Effector CD8-positive, alpha-beta T cell (primary cell): ENCODE results near the gene DNAH17.

Experiments used
- DNase-seq: peaks from one replicate; lab custom pipeline; 2025; lab: John Stamatoyannopoulos, UW

Gene DNAH17

DNA sequence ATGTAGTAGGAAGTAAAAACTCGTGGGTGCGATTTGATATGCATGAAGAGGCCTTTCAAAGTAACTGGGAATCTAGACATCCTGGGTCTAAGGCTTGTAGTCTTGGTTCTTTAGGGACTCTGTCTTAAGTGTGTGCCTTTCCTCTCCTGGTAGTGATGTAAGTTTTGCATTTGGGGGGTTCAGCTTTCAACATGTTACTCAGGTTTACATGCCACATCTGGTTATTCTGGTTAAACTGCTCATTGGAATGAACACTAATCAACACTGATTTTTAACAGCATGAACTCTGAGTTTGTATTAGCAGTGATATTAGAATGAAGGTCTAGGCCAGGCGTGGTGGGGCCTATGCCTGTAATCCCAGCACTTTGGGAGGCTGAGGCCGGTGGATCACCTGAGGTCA, 183.6 kb downstream of the DNAH17 start:
- no peak for DNase-seq

DNA sequence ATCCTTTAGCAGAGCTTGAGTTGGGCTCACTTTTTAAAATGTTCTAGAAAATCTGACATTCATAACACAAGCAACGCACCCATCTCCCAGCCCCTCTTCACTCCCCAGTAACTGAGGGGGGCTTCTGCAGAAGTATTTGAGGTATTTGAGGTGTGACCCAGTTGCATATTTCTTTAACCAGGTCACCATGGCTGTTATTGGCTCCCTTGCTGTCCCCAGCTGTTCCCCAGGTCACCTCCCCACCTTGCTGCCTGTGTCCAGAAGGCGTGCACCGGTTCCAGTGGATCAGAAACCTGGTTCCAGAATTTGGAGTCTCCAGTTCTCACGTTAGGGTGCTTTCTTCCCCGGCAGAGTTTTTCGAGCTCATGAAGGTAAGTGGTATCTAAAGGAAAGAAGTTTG, 184.9 kb downstream of the DNAH17 start:
- no peak for DNase-seq

DNA sequence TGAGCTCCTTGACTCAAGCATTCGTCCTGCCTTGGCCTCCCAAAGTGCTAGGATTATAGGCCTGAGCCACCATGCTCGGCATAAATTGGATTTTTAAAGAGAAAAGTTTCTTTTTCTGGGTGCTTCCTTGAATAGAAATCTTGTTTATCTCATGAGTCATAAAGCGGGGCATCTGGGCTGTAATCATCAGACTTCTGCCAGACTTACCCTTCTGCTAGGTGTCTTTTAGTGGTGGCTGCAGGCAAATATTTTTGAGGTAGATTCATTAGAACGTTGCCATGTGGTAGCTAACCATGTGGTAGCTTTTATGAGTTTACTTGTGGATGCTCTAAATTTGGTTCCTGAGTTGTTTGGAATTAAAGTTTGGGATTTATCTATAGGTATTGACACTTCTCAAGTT, 185.4 kb downstream of the DNAH17 start:
- DNase-seq, result no peak

DNA sequence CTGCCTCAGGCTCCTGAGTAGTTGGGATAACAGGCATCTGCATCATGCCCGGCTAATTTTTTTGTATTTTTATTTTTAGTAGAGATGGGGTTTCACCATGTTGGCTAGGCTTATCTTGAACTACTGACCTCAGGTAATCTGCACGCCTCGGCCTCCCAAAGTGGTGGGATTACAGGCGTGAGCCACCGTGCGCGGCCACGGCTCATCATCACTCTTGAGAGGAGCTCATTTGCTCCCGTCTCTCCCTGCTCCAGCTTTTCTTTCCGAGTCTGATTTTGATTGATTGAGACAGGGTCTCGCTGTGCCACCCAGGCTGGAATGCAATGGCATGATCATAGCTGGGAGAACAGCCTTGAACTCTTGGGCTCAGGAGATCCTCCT, 186.2 kb downstream of the DNAH17 start:
- DNase-seq, result no peak

DNA sequence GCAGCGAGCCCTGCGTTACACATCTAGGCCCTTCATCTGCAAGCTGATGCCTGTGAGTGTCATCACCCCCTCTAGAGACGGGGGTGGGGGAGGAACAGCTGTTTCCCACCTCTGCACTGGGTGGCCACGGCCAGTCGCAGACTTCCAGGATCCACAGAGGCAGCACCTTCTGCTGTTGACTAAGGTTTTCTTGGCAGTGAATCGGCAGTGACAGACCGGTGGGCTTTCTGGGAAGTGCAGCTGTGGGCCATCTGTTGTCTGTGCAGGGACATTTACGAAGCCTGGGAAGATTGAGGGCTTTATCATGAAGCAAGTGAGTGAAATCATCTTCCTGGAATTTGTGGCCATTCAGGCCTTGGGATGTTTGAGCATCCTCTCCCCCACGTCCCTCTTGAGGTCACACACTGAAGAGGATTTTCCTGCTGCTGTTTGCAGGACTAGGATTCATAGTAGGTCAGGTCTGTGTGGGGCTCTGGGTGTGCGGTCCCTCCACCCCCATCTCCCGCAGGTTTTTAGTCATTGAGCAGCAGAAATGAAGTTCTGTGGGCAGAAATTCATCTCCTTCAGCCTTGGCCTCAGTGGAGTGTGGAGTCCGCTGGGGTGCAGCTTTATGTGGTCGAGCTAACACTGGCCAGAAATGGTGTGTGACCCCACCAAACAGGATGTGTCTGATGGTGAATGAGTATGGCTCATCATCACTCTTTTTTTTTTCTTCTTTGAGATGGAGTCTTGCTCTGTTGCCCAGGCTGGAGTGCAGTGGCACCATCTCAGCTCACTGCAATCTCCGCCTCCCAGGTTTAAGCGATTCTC, 186.8 kb downstream of the DNAH17 start:
- DNase-seq, result no peak

DNA sequence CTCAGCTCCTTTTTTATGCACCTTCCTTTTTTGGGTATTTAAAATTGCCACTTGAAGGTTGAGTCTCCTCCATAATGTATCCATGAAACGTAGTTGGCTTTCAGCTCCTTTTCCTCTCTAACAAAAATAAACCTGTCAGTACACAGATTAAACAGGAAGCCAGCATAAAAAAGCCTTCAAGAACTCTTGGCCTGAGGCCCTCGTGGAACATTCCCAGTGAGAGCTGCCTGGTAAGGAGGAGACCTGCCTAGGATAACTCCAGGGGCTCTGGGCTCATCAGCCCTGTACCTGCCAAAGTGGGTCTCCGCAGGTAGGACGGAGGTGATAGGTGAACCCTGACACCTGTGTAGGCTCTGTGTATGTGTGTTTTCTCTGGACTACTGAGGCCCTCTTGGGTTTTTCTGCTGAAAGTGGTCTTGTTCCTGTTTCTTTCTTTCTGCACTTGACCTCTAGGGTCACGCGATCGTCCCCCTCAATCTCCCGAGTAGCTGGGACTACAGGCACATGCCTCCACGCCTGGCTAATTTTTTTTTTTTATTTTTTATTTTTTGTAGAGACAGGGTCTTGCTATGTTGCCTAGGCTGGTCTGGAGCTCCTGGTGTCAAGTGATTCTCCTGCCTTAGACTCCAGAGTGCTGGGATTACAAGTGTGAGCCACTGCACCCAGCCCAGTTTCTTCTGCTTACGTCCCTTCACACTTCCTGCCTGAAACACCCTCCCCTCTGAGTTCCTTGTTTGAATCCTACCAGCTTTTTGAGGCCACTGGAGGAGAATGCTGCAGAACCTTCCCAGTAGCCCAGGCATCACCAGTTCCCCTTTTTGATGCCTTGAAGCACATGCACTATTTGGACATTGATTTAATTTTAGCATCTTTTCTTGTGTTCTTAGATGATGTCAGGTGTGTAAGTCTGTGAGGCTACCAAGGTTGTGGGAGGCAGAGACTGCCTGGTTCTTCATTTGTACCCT, 188.9 kb downstream of the DNAH17 start:
- DNase-seq, result no peak

DNA sequence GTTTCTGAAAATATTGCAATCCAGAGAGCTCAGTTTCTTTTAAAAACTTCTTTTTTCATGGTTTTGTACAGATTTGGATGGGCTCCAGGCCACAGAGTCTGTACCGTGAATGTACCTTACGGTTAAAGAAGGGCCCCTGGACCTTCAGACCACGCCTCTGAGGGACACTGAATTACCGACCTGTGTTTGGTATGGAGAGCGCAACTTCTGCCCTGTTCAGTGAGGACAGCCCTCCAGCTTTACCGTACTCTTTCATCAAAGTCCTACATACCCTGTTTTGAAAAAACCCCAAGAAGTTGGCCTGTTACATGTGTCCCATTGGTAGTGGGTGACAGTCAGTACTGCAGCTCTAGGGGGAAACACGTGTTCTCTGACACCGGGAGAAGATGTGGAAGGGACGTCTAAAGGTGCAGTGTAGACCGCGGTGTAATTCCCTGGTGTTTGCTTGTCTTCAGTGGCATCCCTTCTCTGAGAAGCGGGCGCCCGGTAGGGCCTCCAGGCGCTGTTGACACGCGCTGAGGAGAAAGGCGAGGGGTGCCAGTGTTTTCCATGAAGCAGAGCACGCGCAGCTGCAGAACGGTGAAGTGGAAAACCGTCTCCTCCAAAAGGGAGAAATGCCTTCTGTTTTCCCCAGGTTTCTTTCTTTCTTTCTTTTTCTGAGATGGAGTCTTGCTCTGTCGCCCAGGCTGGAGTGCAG, 192.6 kb downstream of the DNAH17 start:
- DNase-seq, result no peak

DNA sequence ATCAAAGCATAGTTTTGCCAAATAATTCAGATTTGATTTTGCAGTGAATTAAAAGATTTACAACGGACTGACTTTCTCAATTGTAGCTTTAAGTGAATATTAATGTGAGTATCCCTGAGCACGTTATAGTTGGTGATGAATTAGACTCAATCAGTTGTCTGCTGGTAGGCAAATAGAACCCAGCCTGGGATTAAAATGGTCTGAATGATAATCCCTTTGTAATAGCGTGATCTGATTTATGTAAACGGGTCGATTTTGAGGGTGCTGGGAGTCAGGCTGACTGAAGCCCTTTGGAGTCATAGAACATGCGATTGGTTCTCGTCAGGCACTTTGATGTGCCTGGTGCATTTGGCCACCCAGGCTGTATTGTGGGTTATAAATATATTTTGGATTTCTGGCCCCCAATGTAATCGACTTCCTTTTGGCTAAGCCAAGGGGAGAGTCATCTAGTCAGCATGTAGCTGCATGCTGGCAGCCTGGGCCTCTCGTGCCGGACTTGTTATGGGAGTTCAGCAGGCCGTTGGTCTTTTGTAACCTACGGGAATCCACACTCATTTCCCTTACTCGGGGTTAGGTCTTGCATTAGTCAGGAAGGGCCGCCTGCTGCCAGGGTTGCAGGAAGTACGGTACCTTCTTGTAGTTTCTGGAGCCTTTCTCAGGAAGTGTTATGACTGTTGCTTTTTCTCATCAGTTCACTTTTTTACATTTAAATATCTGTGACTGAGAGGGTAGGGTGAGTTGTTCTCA, 193.3 kb downstream of the DNAH17 start:
- DNase-seq, result no peak

DNA sequence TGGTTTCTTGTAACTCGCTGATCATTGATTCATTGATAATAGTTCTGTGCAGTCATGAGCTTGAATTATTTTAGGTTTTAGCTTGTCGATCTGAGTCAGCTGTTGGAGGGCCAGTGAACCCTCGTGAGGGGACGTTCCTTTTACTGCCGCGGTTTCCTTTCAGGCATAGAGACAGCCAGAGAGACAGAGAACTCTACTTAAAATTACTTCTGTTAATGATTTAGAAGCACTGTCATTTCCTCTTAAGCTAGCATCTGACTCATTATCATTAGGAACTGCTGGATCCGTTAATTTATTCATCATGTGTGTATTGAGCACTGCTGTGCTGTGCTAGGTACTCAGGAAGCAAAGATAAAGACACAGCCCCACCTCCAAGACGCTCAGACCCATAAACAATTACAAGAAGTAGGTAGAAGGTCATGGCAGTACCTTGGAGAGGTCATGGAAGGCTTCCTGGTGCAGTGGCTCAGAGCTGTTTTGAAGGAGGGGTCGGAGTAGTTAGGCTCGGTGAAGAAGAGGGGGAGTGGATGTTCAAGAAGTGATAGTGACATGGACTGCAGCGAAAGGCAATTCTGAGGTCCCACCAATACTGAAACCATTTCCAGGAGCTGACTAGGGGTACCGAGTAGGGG, 195.5 kb downstream of the DNAH17 start:
- no peak for DNase-seq

DNA sequence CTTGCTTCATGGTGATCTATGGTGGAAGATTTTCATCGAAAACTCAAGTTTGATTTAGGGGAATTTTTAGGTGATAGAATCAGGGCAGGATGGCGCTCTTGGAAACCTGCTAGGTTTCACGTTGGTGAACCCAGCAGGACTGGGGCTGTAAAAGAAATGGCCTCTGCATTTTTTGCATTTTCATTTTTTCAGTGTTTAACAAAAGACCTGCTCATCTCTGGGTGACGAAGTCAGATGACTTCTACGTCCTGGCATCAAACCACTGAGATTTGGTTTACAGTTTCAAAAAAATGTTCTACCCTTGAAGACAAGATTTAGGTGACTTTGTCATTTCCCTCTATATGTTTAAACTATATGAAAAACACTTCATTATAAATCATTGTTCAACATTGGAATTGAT, 196.8 kb downstream of the DNAH17 start:
- no peak for DNase-seq

DNA sequence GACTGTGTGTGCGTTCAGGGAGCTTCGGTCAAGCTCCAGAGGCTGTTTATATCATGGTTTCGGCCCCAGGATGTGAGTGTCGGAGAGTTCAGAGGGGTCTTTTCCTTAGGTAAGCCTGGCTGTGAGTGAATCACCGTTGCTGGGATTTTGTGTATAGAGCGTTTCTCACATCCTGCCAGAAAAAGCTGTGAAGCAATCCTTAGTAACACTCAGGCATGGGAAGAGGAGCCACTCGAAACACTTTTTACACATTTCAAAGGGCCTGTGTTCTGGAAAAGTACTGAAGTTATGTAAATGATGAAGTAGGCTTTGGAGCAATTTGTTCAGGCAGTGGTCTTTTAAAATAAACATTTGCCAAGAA, 198.1 kb downstream of the DNAH17 start:
- no peak for DNase-seq

DNA sequence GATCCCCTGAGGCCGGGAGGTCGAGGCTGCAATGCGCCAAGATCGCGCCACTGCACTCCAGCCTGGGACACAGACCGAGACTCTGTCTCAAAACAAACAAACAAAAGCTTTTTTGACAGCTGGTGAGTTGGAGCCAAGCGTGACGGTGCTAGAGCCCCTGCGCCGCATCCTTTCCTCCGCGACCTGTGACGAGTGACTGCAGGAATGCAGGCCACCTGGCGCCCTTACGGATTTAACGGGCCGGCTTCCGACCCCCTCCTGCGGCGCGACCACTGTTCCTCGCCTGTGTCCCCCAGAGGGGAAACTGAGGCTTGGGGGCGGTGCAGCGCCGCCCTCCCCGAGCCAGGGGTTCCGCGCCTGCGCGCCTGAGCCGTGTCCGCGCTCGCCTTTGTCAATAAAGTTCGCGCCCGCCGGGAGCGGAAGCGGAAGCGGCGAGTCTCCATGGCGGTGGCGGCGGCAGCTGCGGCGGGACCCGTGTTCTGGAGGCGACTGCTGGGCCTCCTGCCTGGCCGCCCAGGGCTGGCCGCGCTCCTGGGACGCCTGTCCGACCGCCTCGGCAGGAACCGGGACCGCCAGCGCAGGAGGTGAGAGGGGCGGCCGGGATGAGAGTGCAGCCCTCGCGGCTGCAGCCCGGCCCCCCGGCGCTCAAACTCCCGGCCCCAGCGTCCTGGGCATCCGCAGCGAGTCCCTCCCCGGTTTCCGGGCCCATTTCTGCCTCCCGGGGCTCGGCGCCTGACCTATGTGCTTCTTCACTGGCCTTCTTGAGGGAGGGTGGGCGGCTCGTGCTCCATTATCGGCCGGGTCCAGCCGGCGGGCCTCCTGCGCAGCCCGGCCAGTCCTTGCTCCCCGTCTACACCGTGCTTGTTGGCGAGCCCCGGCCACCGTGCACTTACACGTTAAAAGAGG, 198.7 kb downstream of the DNAH17 start, which contains the start of gene PGS1:
PGS1 (plus strand) TSS at position 425 of the 906 bp plus-strand sequence; CDS start at position 442, 17 bp downstream.
- DNase-seq, result peak; percentile 65

DNA sequence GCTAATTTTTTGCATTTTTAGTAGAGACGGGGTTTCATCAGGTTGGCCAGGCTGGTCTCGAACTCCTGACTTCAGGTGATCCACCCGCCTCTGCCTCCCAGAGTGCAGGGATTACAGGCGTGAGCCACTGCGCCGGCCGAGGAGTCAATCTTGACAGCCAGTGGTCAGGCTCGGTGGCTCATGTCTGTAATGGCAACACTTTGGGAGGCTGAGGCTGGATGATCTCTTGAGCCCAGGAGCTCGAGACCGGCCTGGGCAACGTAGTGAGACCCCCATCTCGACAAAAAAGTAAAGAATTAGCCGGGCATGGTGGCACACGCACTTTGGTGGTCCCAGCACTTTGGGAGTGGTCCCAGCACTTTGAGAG, 199.4 kb downstream of the DNAH17 start:
- DNase-seq, result no peak

DNA sequence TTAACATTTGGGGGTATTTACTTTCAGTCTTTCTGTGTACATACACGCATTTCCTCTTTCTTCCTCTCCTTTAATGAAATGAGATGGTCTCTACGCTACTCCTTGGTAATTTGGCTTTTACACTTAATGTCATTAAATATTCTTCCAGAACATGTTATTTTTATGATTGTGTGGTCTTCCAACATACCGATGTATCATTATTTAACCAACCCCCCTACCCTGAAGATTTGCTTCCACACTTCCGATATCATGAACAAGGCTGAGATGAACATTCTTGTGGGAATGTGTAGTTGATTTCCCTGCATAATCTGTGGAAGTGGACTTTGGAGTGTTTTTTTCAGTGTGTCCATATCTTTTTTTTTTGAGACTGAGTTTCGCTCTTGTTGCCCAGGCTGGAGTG, 201.0 kb downstream of the DNAH17 start:
- DNase-seq, result no peak

DNA sequence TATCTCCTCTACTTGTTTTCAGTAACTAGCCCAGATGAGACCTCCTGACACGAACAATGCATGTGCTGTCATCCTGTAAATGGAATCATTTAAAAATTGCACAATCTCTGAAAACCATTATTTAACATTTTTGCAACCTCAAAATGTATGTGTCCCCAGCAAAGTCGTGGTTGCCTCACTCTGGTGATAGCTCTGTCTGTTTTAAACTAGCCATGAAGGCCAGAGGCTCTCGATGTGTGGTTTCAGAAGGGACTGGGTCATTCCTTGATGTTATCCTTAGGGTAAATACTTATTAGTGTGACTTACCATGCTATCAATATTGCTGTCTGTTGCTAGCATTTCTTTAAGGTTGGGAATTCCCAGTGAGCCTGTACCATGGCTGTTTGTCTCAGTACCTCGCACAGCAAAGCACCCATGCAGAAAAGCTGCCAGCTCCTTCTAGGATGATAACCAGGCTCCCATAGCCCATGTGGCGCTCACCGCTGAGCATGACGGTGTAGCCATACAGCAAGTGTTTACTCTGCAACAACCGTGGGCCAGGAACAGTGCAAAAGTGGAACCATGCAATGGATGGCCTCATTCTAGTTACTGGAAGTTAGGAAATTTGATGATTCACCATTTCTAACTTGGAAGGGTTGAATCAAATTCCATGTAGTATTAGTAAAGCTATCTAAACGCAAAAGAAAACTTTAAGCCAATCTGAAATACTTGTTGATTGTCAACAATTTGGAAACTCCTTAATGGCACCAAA, 201.6 kb downstream of the DNAH17 start:
- DNase-seq, result no peak

DNA sequence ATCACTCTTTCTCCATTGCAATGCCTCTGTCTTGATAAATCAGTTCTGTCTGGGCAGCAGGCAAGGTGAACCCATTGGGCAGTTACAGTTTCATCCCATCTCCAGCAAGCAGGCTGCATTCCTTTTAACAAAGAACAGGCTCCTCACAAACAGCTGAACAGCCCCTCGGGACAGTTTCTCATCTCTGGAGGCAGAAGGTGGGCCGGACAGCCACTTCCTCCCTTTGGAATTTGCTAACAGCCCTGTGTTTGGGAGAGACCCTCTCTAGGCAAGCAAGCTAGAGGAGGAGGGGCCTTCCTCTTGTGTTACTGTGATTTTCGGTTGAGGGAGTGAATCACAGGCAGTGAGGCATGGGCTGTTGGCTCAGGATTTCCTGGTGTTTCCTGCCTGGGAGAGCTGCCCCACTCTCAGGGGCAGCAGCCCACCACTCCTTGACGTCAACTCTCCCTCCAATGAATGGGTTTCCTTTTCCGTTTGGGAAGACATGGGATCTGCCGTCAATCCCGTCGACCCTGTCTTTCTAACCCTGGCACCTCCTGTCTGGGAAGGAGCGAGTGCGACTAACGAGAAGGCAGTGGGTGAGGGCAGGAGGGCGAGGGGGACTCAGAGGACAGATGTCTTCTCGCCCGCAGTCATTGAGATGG, 202.4 kb downstream of the DNAH17 start:
- DNase-seq, result no peak

DNA sequence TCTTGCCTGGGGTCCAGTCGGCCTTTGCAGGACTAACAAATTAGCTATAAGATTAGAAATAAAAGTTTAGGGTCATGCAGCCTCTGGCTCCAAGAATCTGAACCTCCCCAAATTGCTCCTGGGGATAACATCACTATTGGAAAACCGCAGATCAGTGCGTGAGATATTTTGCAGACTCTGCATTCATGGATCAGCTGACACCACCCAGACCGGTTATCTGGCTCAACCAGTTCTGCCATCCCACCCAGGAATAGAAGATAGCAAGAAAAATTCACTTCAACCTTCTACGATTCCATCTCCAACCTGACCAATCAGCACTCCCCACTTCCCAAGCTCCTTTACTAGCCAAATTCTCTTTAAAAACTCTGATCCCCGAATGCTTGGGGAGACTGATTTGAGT, 203.0 kb downstream of the DNAH17 start:
- DNase-seq, result no peak
